HepG2 (cell line): ENCODE results near the gene NCOA3. TPM values are rescaled to one million over a fixed set of nuclear protein-coding genes. Genes with fewer than 3 reads are reported as not detected.

Source experiments
- ATAC-seq: fragments of 200-7000 bp; cut with Tn5 transposase; 3 replicates; pipeline ENCODE4 v1.9.1; 2020; ENCODE audit warnings: mild to moderate bottlenecking, moderate library complexity
- BruUV-seq: library from RNA; stranded (reverse); fragments of 400-500 nt; replicated peaks from 2 replicates; lab custom pipeline; 2021; lab: Mats Ljungman, UMichigan
- CTCF ChIA-PET: fragments of 300-600 bp; formaldehyde crosslinking; extraction: SDS; loops from one replicate; lab custom pipeline; 2021; ENCODE audit warnings: low total read pairs, inconsistent platforms, low intra/inter-chr PET ratio; lab: Yijun Ruan, JAX
- POLR2A ChIA-PET: fragments of 350-600 bp; sonication (Branson Sonifier 250); formaldehyde crosslinking; loops from one replicate; lab custom pipeline; 2020; ENCODE audit warnings: antibody characterized with exemption, inconsistent platforms; lab: Yijun Ruan, JAX
- DNase-seq: peaks from one replicate; pipeline ENCODE4 v3.0.0-alpha.2; 2015; ENCODE audit warnings: low spot score
- FAIRE-seq: peaks from 3 replicates; lab custom pipeline; 2011; peaks lifted over from hg19 to GRCh38; lab: Jason Lieb, UNC
- H2AFZ ChIP-seq: one replicate; pipeline ENCODE4 v1.6.1; 2011; ENCODE audit warnings: low read length, inconsistent platforms
- H3K27ac ChIP-seq: fragments of 300-600 bp; 3 replicates; pipeline ENCODE4 v1.8.0; 2011; ENCODE audit warnings: mixed run types, mild to moderate bottlenecking, mixed read lengths, low read length, inconsistent platforms; ENCODE audit not compliant: insufficient read depth; ENCODE audit errors: extremely low read length
- H3K27me3 ChIP-seq, 2 experiments: fragments of 200-600 bp in 1 of 2; 2 replicates in 1 of 2; 3 replicates in 1 of 2; pipeline versions ENCODE4 v1.6.0 to v1.8.0; 2011; ENCODE audit warnings: low read length in 2 of 2, mild to moderate bottlenecking in 2 of 2, moderate library complexity in 2 of 2, inconsistent platforms in 1 of 2; ENCODE audit not compliant: insufficient read depth in 2 of 2, control insufficient read depth in 1 of 2
- H3K36me3 ChIP-seq, 2 experiments: fragments of 200-600 bp in 1 of 2; replicated peaks in 1 of 2; 2 replicates in 1 of 2; 3 replicates in 1 of 2; pipeline versions ENCODE4 v1.5.1 to v1.8.0; 2011; ENCODE audit warnings: low read length in 2 of 2, inconsistent platforms in 1 of 2; ENCODE audit not compliant: insufficient read depth in 2 of 2, control insufficient read depth in 1 of 2
- H3K4me1 ChIP-seq: 2 replicates; pipeline ENCODE4 v1.5.1; 2012; ENCODE audit warnings: low read length, inconsistent platforms; ENCODE audit not compliant: insufficient read depth
- H3K4me2 ChIP-seq: 2 replicates; pipeline ENCODE4 v1.6.0; 2011; ENCODE audit warnings: low read depth, low read length, inconsistent platforms
- H3K4me3 ChIP-seq, 3 experiments: fragments of 200-600 bp in 1 of 3; sonication (generic), shearing (Covaris generic) in 1 of 3; replicated peaks in 1 of 3; 2 replicates each; pipeline ENCODE4 v1.5.1; 2011 to 2016; ENCODE audit warnings: low read length in 3 of 3, inconsistent platforms in 2 of 3, low read depth in 2 of 3, mild to moderate bottlenecking in 2 of 3, control low read depth in 1 of 3, mixed read lengths in 1 of 3; ENCODE audit not compliant: insufficient read depth in 1 of 3
- H3K79me2 ChIP-seq: one replicate; pipeline ENCODE4 v1.6.1; 2011; ENCODE audit warnings: low read length, inconsistent platforms; ENCODE audit not compliant: insufficient read depth
- H3K9ac ChIP-seq: 2 replicates; pipeline ENCODE4 v1.6.0; 2011; ENCODE audit warnings: mild to moderate bottlenecking, low read depth, low read length, inconsistent platforms; ENCODE audit not compliant: insufficient read depth
- H3K9me3 ChIP-seq: 2 replicates; pipeline ENCODE4 v1.5.1; 2012; ENCODE audit warnings: mild to moderate bottlenecking, low read length
- H4K20me1 ChIP-seq: 2 replicates; pipeline ENCODE4 v1.6.0; 2011; ENCODE audit warnings: inconsistent platforms, mild to moderate bottlenecking, low read length, moderate library complexity; ENCODE audit not compliant: insufficient read depth
- FOSL1 ChIP-seq: sonication (generic); formaldehyde crosslinking; IDR thresholded peaks from 2 replicates; pipeline ENCODE4 v1.9.0; 2021; ENCODE audit warnings: missing genetic modification reagents, borderline replicate concordance
- FOXK1 ChIP-seq: sonication (generic); formaldehyde crosslinking; IDR thresholded peaks from 2 replicates; pipeline ENCODE4 v1.4.0; 2020; ENCODE audit warnings: low read depth, missing genetic modification reagents, borderline replicate concordance
- IRF2 ChIP-seq: IDR thresholded peaks from 2 replicates; pipeline ENCODE4 v1.6.1; 2018; ENCODE audit warnings: missing genetic modification reagents, missing compliant biosample characterization
- POGK ChIP-seq: sonication (generic); formaldehyde crosslinking; conservative IDR thresholded peaks from 2 replicates; pipeline ENCODE4 v1.8.0; 2022; ENCODE audit warnings: mild to moderate bottlenecking, moderate library complexity, missing genetic modification reagents
- SRSF9 ChIP-seq: fragments of 200-400 bp; formaldehyde crosslinking; IDR thresholded peaks from 2 replicates; pipeline ENCODE4 v1.6.1; 2018; ENCODE audit warnings: borderline replicate concordance, mild to moderate bottlenecking, low read depth, low read length; ENCODE audit not compliant: insufficient read depth, poor library complexity, severe bottlenecking
- SUZ12 ChIP-seq: fragments of 150-350 bp; IDR thresholded peaks from 2 replicates; pipeline ENCODE4 v1.6.1; 2014; ENCODE audit warnings: low read depth, low read length
- XRCC5 ChIP-seq: fragments of 200-400 bp; formaldehyde crosslinking; optimal IDR thresholded peaks from 2 replicates; pipeline ENCODE3; 2017; ENCODE audit warnings: mild to moderate bottlenecking, low read length
- ZBTB26 ChIP-seq: IDR thresholded peaks from 2 replicates; pipeline ENCODE4 v1.6.1; 2016; ENCODE audit warnings: missing compliant biosample characterization, missing genetic modification reagents, borderline replicate concordance
- ZNF205 ChIP-seq: IDR thresholded peaks from 2 replicates; pipeline ENCODE4 v1.6.1; 2018; ENCODE audit warnings: missing biosample characterization, missing genetic modification reagents
- ZNF501 ChIP-seq: sonication (generic); formaldehyde crosslinking; IDR thresholded peaks from 2 replicates; pipeline ENCODE4 v1.5.1; 2020; ENCODE audit warnings: mild to moderate bottlenecking, moderate library complexity, missing genetic modification reagents
- WGBS: methylation state at CpG from one replicate; pipeline ENCODE4 v1.1.6; 2017; ENCODE audit warnings: low lambda C conversion rate; 5-methylcytosine and 5-hydroxymethylcytosine counted together
- in situ Hi-C: cut with HindIII; loops from 2 replicates; pipeline ENCODE4 v1.10.0; 2017; ENCODE audit warnings: low pct_unique_long_range_greater_than_20kb; ENCODE audit not compliant: extremely low pct_ligation_motif_present
- intact Hi-C: fragments of 100-400 bp; cut with micrococcal nuclease; formaldehyde crosslinking; loops from one replicate; pipeline ENCODE4 v1.10.0; 2022; ENCODE audit not compliant: unreplicated experiment
- polyA plus RNA-seq, 8 experiments: library from polyadenylated mRNA; depleted of rRNA in 3 of 8; stranded (reverse) in 7 of 8; unstranded in 1 of 8; fragments of >200 nt; fragmentation: Illumina TruSeq in 4 of 8; extraction: Trizol in 4 of 8; gene quantifications; 2 replicates each; pipeline versions ENCODE4 v1.2.1 to v1.2.3, GENCODE V29; 2011 to 2016; ENCODE audit warnings: low read depth in 4 of 8, missing spikeins in 1 of 8, mixed read lengths in 1 of 8; ENCODE audit not compliant: insufficient read depth in 1 of 8
- total RNA-seq, 5 experiments: library from RNA; depleted of rRNA; stranded (reverse); fragments of >200 nt; fragmentation: Illumina TruSeq; extraction: Trizol; gene quantifications; 2 replicates each; pipeline ENCODE4 v1.2.3, GENCODE V29; 2016; ENCODE audit warnings: low read depth in 1 of 5
- TF ChIP-seq, protein P1 (sequence below): sonication (generic); formaldehyde crosslinking; IDR thresholded peaks from 2 replicates; pipeline ENCODE4 v1.5.0; 2020; ENCODE audit warnings: mild to moderate bottlenecking, missing genetic modification reagents, moderate library complexity

The NCOA3 gene
- total and polyA plus RNA-seq, 2 of the 13 experiments (the other 11 are each of a cell fraction or from before 2014, with no cell fraction given), result 35.0 to 56.8 TPM

- no peak for FAIRE-seq
- POLR2A ChIA-PET, result no interaction called here
Measured at GRCh38 chr20:47546184-47547033, 44.7 kb downstream of the NCOA3 start.

DNA sequence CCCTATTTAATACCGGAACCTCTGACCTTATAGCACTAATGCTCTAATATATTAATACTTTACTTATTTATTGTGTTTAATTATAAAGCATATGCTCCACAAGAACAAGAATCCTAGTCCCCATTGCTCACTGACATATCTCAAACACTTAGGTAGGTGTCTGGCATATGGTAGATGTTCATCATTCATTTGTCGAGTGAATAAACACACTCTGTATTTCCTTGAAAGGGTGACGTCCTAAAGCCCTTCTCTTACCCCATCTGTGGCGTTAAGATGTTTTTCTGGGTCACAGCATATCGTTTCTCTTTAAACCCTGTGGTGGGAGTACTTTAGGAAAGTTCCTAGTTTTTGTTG is 45.3 kb downstream of the NCOA3 start:
- peaks cover 1 to 4% of the 10 kb centered on the region in 2 experiments; a peak in 2 of 5 replicates for H3K36me3 ChIP-seq
- 93% methylated on average over 5 of the region's 5 CpGs for WGBS
- H3K4me3 ChIP-seq, result no peak overlapping the region
- H3K9me3 ChIP-seq, result no peaks in the 10 kb centered on the region
- H3K9ac ChIP-seq, result no peak overlapping the region
- intact Hi-C loops, result no loop called here
- no peak overlapping the region for H3K27ac ChIP-seq
- no peak for TF ChIP-seq XRCC5
- no peak for TF ChIP-seq FOSL1 (CRISPR knock-in tag)
- TF ChIP-seq, protein P1, sequence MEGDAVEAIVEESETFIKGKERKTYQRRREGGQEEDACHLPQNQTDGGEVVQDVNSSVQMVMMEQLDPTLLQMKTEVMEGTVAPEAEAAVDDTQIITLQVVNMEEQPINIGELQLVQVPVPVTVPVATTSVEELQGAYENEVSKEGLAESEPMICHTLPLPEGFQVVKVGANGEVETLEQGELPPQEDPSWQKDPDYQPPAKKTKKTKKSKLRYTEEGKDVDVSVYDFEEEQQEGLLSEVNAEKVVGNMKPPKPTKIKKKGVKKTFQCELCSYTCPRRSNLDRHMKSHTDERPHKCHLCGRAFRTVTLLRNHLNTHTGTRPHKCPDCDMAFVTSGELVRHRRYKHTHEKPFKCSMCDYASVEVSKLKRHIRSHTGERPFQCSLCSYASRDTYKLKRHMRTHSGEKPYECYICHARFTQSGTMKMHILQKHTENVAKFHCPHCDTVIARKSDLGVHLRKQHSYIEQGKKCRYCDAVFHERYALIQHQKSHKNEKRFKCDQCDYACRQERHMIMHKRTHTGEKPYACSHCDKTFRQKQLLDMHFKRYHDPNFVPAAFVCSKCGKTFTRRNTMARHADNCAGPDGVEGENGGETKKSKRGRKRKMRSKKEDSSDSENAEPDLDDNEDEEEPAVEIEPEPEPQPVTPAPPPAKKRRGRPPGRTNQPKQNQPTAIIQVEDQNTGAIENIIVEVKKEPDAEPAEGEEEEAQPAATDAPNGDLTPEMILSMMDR (CRISPR knock-in tag), result no peak
- TF ChIP-seq POGK (CRISPR knock-in tag), result no peak
- TF ChIP-seq SRSF9, result no peak
- peaks cover 90% of the 10 kb centered on the region for H3K79me2 ChIP-seq
- H3K4me1 ChIP-seq, result peaks cover 40% of the 10 kb centered on the region
- H4K20me1 ChIP-seq, result peaks cover 16% of the 10 kb centered on the region; the same call in 1 of the 2 replicates
- ATAC-seq, result no peak
- BruUV-seq, result no TSS peak
- ChIA-PET POLR2A (no interaction called here), CTCF (no interaction called here)
- FAIRE-seq, result no peak
- in situ Hi-C loops, result no loop called here
- no peak overlapping the region for H3K4me2 ChIP-seq
- no peaks in the 10 kb centered on the region for H3K27me3 ChIP-seq
- no peak overlapping the region for H2AFZ ChIP-seq
- no peak for DNase-seq

More at GRCh38 chr20:47546184-47547033, 44.7 kb downstream of the NCOA3 start:
- peaks cover 40% of the 10 kb centered on the region for H3K4me1 ChIP-seq
- H3K4me2 ChIP-seq, result no peak overlapping the region
- intact Hi-C loops (no loop called here), in situ Hi-C loops (no loop called here)
- no TSS peak for BruUV-seq
- H3K27ac ChIP-seq, result no peak overlapping the region
- no peaks in the 10 kb centered on the region for H3K9me3 ChIP-seq
- CTCF ChIA-PET, result no interaction called here
- 96% methylated on average over 13 of the region's 13 CpGs for WGBS
- peaks cover 10% of the 10 kb centered on the region; the same call in 1 of the 2 replicates for H4K20me1 ChIP-seq
- no peak overlapping the region for H2AFZ ChIP-seq
- H3K4me3 ChIP-seq, result no peak overlapping the region
- H3K36me3 ChIP-seq, result peaks cover 1 to 4% of the 10 kb centered on the region in 2 experiments; a peak in 2 of 5 replicates
- H3K27me3 ChIP-seq, result no peaks in the 10 kb centered on the region
- H3K9ac ChIP-seq, result no peak overlapping the region
- TF ChIP-seq ZNF501 (no peak), SUZ12 (no peak), ZNF205 (CRISPR knock-in tag) (no peak), FOXK1 (CRISPR knock-in tag) (no peak), ZBTB26 (CRISPR knock-in tag) (no peak), IRF2 (CRISPR knock-in tag) (no peak)
- no peak for ATAC-seq
- H3K79me2 ChIP-seq, result peaks cover 90% of the 10 kb centered on the region
- no peak for DNase-seq
